Colonic mucosa (tissue), 4 donors: Measurements from ENCODE around the gene DECR2. TPM values are rescaled to one million over a fixed set of nuclear protein-coding genes. Genes with fewer than 3 reads are reported as not detected.

Experiments
- DNase-seq: peaks from one replicate; pipeline ENCODE4 v3.0.0-alpha.2; 2020
- H3K27ac ChIP-seq: fragments of 200-600 bp; one replicate; pipeline ENCODE4 v1.8.0; 2021
- H3K27me3 ChIP-seq: fragments of 200-600 bp; one replicate; pipeline ENCODE4 v1.8.0; 2021
- H3K36me3 ChIP-seq: fragments of 200-600 bp; one replicate; pipeline ENCODE4 v1.8.0; 2021
- H3K4me1 ChIP-seq: fragments of 200-600 bp; one replicate; pipeline ENCODE4 v1.8.0; 2021; ENCODE audit warnings: mild to moderate bottlenecking
- H3K4me3 ChIP-seq: fragments of 200-600 bp; one replicate; pipeline ENCODE4 v1.8.0; 2021
- H3K9ac ChIP-seq, 2 donors: one replicate each; pipeline ENCODE4 v1.7.0; 2013; ENCODE audit warnings: control low read depth in 2 of 2, low read depth in 2 of 2, low read length in 2 of 2
- H3K9me3 ChIP-seq: fragments of 200-600 bp; one replicate; pipeline ENCODE4 v1.8.0; 2021
- intact Hi-C: fragments of 100-400 bp; cut with DNase I; formaldehyde crosslinking; loops from one replicate; pipeline ENCODE4 v1.14.1; 2022
- total RNA-seq, 2 donors: library from RNA; stranded (reverse); fragmentation: NEBNext Ultra II Directional in 1 of 2; extraction: Animal tissue kit (Norgen Biotek cat#: 25700) in 1 of 2; gene quantifications; one replicate each; pipeline ENCODE4 v1.2.1, GENCODE V29; 2021
- TF ChIP-seq, protein P1 (sequence below): fragments of 200-600 bp; IDR thresholded peaks from one replicate; pipeline ENCODE4 v1.8.0; 2022; ENCODE audit warnings: antibody characterized with exemption, mild to moderate bottlenecking
- donor health status: healthy.
- donor health status: DM: no; HTN: no; CAD: no.
- donor health status: DM: no; HTN: no; CAD: no.

Gene DECR2
- total RNA-seq, 2 donors from 2014 or later: 31.3 to 50.2 TPM

GRCh38 chr16:371515-372301 lies 30.0 kb upstream of the DECR2 start:
- no peak overlapping the region for H3K27ac ChIP-seq

DNA sequence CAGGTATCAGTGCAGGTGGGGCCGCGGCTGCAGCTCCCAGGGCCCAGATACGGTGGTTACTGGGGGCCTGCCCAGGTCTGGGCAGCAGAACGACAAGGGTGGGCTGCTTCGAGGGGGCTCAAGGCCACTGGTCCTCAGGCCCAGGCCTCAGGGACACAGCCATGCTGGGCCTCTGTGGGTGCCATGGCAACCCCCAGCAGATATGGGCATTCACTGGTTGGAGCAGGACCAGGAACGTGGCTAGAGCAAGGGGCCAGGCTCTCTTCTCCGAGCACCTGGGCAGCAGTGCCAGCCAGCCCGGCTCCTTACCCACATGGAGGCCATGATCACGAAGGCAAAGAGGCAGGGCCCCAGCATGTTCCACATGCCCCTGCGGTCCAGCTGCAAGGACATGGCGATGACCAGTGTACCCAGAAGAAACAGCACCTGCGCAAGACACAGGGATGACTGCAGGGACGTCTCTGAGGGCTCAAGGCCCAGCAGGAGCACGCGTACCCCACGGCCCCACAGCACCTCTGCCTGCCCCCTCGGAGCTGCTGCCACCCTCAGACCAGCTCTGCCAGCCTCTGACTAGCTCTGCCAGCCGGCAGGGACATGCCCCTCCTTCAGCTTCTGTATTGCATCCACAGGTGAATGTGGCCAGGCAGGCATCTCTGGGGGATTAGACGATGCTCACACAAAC lies 29.2 kb upstream of the DECR2 start:
- intact Hi-C loops: no loop called here
- DNase-seq: no peak
- Histone ChIP-seq H3K27me3 (no peaks in the 10 kb centered on the region), H3K36me3 (peaks cover 8% of the 10 kb centered on the region), H3K9me3 (no peaks in the 10 kb centered on the region), H3K9ac (no peak overlapping the region), H3K4me3 (no peak overlapping the region), H3K27ac (no peak overlapping the region), H3K4me1 (peaks cover 5% of the 10 kb centered on the region)
- TF ChIP-seq, protein P1, sequence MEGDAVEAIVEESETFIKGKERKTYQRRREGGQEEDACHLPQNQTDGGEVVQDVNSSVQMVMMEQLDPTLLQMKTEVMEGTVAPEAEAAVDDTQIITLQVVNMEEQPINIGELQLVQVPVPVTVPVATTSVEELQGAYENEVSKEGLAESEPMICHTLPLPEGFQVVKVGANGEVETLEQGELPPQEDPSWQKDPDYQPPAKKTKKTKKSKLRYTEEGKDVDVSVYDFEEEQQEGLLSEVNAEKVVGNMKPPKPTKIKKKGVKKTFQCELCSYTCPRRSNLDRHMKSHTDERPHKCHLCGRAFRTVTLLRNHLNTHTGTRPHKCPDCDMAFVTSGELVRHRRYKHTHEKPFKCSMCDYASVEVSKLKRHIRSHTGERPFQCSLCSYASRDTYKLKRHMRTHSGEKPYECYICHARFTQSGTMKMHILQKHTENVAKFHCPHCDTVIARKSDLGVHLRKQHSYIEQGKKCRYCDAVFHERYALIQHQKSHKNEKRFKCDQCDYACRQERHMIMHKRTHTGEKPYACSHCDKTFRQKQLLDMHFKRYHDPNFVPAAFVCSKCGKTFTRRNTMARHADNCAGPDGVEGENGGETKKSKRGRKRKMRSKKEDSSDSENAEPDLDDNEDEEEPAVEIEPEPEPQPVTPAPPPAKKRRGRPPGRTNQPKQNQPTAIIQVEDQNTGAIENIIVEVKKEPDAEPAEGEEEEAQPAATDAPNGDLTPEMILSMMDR: no peak

More at GRCh38 chr16:371515-372301, 30.0 kb upstream of the DECR2 start:
- TF ChIP-seq, protein P1: no peak
- Histone ChIP-seq H3K27me3 (no peaks in the 10 kb centered on the region), H3K4me3 (no peak overlapping the region), H3K9ac (no peak overlapping the region), H3K36me3 (peaks cover 8% of the 10 kb centered on the region), H3K9me3 (no peaks in the 10 kb centered on the region), H3K4me1 (peaks cover 5% of the 10 kb centered on the region)
- DNase-seq: no peak
- intact Hi-C loops: no loop called here

DNA sequence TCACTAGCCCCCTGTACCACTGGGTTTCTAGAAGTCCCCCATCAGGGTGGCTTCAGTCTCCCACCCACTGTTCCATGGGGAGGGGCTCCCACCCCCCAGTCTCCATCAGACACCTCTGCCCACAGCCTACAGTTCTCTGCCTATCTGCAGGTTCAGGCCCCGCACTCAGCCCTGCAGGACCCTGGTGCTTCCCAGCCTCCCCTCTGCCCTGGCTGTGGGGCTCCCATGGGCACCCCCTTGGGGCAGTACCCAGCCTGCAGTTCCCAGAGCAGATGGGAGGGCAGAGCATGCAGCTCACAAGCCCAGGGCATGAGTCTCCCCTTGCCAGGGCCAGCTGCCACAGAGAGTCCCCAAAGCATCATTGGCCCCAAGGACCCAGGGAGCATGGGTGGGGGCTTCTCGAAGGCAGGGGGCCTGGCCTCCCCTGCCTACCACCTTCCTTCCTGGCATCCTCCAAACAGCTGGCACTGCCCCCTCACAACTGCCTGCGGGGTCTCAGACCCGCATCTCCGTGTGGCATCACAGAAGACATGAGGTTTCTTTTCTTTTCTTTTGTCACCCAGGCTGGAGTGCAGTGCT lies 28.6 kb upstream of the DECR2 start:
- H3K27ac ChIP-seq: no peak overlapping the region
- TF ChIP-seq, protein P1: no peak
- no peak overlapping the region for H3K4me3 ChIP-seq
- no peak for DNase-seq
- H3K9me3 ChIP-seq: no peaks in the 10 kb centered on the region
- H3K4me1 ChIP-seq: peaks cover 5% of the 10 kb centered on the region
- H3K36me3 ChIP-seq: peaks cover 8% of the 10 kb centered on the region
- intact Hi-C loops: no loop called here
- no peaks in the 10 kb centered on the region for H3K27me3 ChIP-seq
- H3K9ac ChIP-seq: no peak overlapping the region

GRCh38 chr16:373848-374615 lies 27.7 kb upstream of the DECR2 start:
- TF ChIP-seq, protein P1: no peak
- Histone ChIP-seq H3K9me3 (no peaks in the 10 kb centered on the region), H3K36me3 (peaks cover 8% of the 10 kb centered on the region), H3K27me3 (no peaks in the 10 kb centered on the region), H3K4me3 (no peak overlapping the region), H3K4me1 (peaks cover 5% of the 10 kb centered on the region), H3K9ac (no peak overlapping the region), H3K27ac (no peak overlapping the region)
- intact Hi-C loops: no loop called here
- no peak for DNase-seq

- Histone ChIP-seq H3K9me3 (no peaks in the 10 kb centered on the region), H3K9ac (no peak overlapping the region), H3K27ac (no peak overlapping the region), H3K4me1 (peaks cover 9% of the 10 kb centered on the region), H3K36me3 (peaks cover 8% of the 10 kb centered on the region), H3K4me3 (no peak overlapping the region), H3K27me3 (no peaks in the 10 kb centered on the region)
- DNase-seq: no peak
- intact Hi-C loops: no loop called here
- TF ChIP-seq, protein P1: no peak
These were observed 27.1 kb upstream of the DECR2 start for GRCh38 chr16:374616-374926.
